ENCODE measurements around the gene PFKFB2.

Gene PFKFB2

DNA sequence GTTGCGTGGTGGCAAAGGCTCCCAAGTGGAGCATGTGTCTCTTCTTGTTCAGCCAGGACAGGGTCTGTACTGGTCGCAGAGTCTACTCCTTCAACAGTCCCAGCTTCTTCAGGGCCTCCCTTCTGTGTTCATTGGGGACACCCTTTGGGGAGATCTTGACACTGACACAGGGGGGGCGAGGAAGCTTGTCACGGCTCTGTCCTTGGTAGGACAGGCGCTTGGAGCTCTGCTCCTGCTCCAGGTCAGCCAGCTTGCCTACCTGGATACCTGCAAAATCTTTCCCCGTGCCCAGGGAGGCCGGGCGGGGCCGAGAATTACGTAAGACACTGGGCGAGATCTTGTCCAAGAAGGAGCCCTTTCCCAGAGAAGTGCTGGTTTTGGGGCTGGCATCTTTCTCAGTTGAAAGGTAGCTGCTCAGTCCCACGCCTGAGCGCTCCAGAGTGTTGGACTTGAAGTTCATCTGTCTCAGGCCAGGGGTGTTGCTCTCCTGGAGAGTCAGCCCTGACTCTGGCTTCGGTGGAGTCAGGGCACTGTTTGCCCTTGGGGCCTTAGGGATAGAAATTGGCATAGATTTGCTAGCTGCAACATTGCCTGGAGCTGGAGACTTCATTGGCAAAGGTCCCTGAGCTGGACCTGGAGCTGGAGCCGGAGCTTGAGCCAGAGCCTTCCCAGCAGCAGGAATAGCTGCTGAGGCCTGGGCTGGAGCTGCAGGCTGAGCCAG lies 31.0 kb upstream of the PFKFB2 start:
- DNase-seq (ENCODE audit: low read depth, low spot score) = no peak

GRCh38 chr1:207022996-207023679 lies 29.9 kb upstream of the PFKFB2 start:
- no peak for DNase-seq (ENCODE audit: low read depth, low spot score)

GRCh38 chr1:207024202-207025145 lies 28.6 kb upstream of the PFKFB2 start:
- DNase-seq (ENCODE audit: low read depth, low spot score) = no peak

- no peak for DNase-seq (ENCODE audit: low read depth, low spot score)
Observed at GRCh38 chr1:207025146-207025880, 27.8 kb upstream of the PFKFB2 start.

DNA sequence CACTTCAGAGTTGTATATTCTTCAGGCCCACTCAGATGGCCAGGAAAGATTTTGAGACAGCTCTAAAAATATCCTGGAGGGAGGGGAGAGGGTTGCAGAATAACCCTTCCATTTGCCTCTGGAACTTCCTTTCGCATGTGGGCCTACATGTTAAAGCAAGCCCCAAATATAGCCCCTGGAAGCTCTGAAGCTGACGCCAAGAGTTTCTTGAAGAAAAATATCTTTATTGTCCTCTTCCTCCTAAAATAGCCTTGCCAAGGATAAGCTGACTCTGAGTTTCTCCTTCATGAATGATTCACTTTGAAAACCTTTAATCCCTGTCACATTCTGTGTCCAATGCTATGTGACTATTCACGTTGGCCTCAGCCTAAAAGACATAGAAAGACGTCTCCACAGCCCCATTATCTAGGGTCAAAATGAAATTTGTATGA lies 27.0 kb upstream of the PFKFB2 start:
- no peak for DNase-seq (ENCODE audit: low read depth, low spot score)

DNA sequence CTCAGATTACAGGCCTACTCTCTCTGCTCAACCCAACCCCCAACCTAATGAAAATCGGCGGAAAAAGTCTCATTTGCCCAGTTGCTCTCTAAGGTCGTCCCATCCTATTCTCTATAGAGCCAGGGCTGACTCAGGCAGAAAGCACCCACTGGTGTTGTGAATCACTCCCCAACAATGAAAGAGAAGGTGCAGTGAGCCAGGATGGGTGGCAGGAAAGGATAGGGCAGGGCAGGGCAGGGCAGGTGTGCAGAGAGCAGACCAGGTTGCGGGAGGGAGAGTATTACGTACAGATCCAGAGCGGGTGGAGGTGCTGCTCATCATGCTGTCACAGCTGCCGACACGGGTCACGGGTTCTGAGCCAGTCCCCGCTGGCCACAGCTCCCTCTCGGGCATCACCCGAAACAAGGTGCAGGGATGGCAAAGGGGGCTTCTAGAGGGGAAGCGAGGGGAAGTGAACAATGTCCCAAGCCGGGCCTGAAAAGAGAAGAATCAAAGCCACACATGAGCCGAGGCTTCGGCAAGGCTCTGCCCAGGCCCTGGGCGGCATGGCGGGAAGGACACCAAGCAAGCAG lies 25.8 kb upstream of the PFKFB2 start:
- DNase-seq (ENCODE audit: low read depth, low spot score) = no peak

- no peak for DNase-seq (ENCODE audit: low read depth, low spot score)
Observed at GRCh38 chr1:207027921-207028320, 25.2 kb upstream of the PFKFB2 start.

DNA sequence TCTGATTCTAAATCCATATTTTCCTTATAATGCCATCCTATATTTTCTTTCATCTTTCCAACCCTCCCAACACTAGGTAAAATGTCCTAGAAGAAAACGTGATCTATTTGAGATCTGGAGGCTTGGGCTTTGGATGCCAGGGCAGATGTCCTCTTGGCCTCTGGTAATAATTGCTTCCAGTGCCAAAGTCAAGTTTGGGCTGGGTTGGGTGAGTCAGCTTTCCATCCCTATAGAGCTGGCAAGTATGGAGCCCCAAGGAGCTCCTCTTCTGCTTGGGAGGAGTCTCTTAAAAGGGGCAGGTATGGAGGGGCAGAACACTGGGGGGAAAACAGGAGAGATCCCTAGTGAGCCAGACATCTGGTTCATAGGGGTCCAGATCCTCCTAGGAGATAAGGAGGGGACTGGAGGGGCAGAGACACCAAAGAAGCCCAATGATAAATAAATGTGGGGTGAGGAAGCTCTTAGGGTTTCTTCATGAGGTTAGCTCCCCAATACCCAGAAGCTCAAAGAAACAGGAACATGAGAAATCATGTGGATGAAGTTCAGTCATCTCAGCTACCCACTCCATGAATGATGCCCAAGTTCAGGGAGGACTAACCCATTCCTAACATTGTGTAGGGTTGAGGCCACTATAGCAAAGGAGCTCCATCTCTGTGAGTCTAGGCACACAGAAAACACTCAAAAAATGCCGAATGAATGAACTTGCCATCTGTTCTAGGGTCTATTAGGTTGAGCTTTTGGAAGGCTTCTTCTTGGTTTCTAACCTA lies 24.0 kb upstream of the PFKFB2 start:
- DNase-seq (ENCODE audit: low read depth, low spot score) = no peak

- DNase-seq (ENCODE audit: low read depth, low spot score) = no peak
Observed at GRCh38 chr1:207029701-207030521, 23.2 kb upstream of the PFKFB2 start.

- DNase-seq (ENCODE audit: low read depth, low spot score) = no peak
Observed at GRCh38 chr1:207030522-207031009, 22.5 kb upstream of the PFKFB2 start.

DNA sequence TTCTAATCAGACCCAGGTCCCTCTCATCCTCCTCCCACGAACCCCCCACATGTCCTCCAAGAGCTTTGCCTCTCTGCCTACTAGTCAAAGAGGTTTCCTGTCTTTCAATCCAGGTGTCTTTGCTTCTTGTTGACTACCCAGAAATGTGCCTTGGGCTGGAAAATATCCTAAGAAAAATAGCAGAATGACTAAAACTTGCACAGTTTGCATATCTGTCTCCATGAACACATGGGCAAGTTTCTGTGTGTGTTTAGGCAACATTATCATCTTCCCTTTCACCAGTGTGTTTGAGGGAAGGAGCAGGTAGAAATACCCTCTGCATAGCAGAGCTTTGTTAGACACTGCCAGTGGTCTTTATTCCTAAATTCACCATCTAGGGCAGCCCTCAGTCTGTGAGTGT lies 22.1 kb upstream of the PFKFB2 start:
- no peak for DNase-seq (ENCODE audit: low read depth, low spot score)

DNA sequence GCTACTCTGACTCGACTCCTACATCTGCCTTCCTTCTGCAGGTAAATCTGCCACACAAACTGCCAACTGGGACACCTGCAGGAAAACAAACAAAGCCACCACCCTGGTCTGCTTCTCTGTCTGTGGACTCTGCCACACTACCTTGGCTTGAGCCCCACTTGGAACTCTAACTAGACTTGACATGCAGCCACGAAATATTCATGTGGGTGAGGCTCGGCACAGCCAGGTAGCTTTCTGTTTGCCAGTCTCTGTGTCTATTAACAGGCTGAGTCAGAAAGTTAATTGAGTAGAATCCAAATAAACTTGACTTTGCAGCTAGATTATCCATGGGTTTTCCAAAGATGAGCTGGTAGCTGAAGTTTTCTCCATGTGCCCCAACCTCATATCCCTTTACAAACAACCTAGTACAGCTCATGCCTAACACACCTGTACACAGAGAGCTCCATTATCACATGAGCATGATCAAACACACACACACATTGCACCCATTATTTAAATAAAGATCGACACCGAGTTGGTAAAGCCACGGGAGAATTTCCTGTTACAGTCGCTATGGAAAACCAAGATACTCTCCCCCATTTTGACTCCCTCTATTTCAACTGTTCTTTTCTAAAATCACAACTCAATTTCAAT lies 21.3 kb upstream of the PFKFB2 start:
- DNase-seq (ENCODE audit: low read depth, low spot score) = no peak

- no peak for DNase-seq (ENCODE audit: low read depth, low spot score)
Observed at GRCh38 chr1:207032528-207033017, 20.5 kb upstream of the PFKFB2 start, which contains the start of gene C1orf116. Gene C1orf116 (minus strand): TSS chr1:207032756. CDS start chr1:207027598, 5,158 bp downstream.

DNA sequence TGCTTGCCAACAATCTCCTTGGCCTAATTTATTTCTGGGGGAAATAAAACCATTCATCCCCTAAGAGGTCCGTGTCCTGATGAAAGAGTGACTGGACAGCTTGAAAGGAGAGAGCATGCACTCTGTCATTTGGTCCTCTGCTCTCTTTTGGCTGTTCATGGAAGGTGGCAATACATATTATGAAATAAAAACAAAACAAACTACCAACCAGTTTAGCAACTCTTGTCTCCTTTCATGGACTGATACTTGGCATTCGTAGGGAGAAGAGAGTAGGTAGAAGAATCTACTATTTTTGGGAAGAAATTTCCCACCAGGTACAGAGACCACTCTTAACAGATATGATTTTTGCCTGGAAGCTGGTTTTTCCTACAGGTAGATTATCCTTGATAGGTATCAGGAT lies 19.8 kb upstream of the PFKFB2 start:
- no peak for DNase-seq (ENCODE audit: low read depth, low spot score)

- DNase-seq (ENCODE audit: low read depth, low spot score) = no peak
Observed at GRCh38 chr1:207034208-207034607, 18.9 kb upstream of the PFKFB2 start.

DNA sequence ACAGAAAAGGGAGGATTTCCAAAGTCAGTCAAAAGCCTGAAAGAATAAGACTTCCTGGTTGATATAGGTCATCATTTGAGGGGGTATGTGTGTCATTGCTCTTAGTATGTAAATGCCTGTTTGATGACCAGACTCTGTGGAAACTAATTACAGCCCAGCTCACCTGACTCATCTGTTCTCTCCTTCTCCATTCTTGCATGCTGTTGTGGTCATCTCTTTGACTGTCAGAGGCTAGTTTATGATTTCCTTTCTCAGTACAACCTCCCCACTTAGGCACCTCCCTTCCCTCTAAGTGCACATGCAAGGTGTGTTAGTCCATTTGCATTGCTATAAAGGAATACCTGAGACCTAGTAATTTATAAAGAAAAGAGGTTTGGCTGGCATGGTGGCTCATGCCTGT lies 18.1 kb upstream of the PFKFB2 start:
- DNase-seq (ENCODE audit: low read depth, low spot score) = no peak

GRCh38 chr1:207035877-207036551 lies 17.1 kb upstream of the PFKFB2 start:
- DNase-seq (ENCODE audit: low read depth, low spot score) = no peak

DNA sequence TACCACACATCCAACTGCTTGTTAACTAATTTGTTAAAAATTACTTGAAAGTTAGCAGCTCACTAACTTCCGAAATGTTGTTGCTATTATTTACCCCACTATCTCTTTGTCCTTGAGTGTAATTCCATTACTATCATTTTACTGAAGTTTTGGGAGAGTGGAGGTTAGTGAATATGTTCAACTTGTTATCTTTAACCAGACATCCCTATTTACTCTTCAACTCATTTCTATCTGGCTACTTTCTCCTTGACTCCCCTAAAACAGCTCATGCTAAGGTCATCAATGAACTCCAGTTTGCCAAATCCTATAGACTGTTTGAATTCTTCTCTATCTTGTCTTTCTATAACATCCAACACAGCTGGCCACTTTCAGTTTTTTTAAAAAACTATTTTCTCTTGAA lies 16.2 kb upstream of the PFKFB2 start:
- DNase-seq (ENCODE audit: low read depth, low spot score) = no peak

All from activated naive CD8-positive, alpha-beta T cell treated with anti-CD3 and anti-CD28 coated beads, Interleukin-2, amount 50 U/mL, for 16 hours (primary cell).